Tibial artery (tissue), 4 donors: ENCODE data around the gene PYGO2.
"Not testable (repeated sequence)": the region's sequence is repeated elsewhere in the genome, so short reads cannot be mapped to it uniquely, and the experiment has no call there.

Experiments used
- DNase-seq, 2 donors: peaks; one replicate each; pipeline ENCODE4 v3.0.0-alpha.2; 2019
- H3K27ac ChIP-seq, 2 donors: fragments of 200-600 bp; sonication (generic) in 1 of 2; 1 replicate in 1 of 2; 2 replicates in 1 of 2; pipeline ENCODE4 v1.5.1; 2018 to 2019; ENCODE audit warnings: mild to moderate bottlenecking in 1 of 2
- H3K27me3 ChIP-seq, 2 donors: fragments of 200-600 bp; sonication (generic) in 1 of 2; one replicate each; pipeline versions ENCODE4 v1.5.1 to v1.6.0; 2016 to 2019
- H3K36me3 ChIP-seq, 3 donors: fragments of 200-600 bp; sonication (generic) in 2 of 3; one replicate each; pipeline ENCODE4 v1.5.1; 2016 to 2019; ENCODE audit warnings: mild to moderate bottlenecking in 2 of 3
- H3K4me1 ChIP-seq, 4 donors: fragments of 200-600 bp; sonication (generic) in 2 of 4; 1 replicate in 3 of 4; 2 replicates in 1 of 4; pipeline ENCODE4 v1.5.1; 2016 to 2019
- H3K4me3 ChIP-seq, 2 donors: fragments of 200-600 bp; sonication (generic) in 1 of 2; 1 replicate in 1 of 2; 2 replicates in 1 of 2; pipeline ENCODE4 v1.5.1; 2018 to 2019; ENCODE audit warnings: mild to moderate bottlenecking in 2 of 2
- H3K9me3 ChIP-seq, 3 donors: fragments of 200-600 bp; sonication (generic) in 1 of 3; one replicate each; pipeline ENCODE4 v1.5.1; 2016 to 2019
- CTCF ChIP-seq, 2 experiments: fragments of 200-600 bp in 1 of 2; fragments of 450-650 bp in 1 of 2; IDR thresholded peaks; one replicate each; pipeline ENCODE4 v1.5.1; 2017 to 2019; ENCODE audit warnings: antibody characterized with exemption in 2 of 2, mild to moderate bottlenecking in 1 of 2, moderate library complexity in 1 of 2
- intact Hi-C: fragments of 100-400 bp; cut with DNase I; formaldehyde crosslinking; loops from one replicate; pipeline ENCODE4 v1.15.0; 2023; ENCODE audit warnings: low total_unique reads

Gene PYGO2

GRCh38 chr1:154998201-154998780, 36.7 kb upstream of the PYGO2 start:
- Histone ChIP-seq H3K27me3 (no peaks in the 10 kb centered on the region), H3K36me3 (peaks cover 0 to 6% (median 0%) of the 10 kb centered on the region in 3 donors), H3K4me1 (peaks cover 0 to 23% (median 17%) of the 10 kb centered on the region in 4 donors), H3K9me3 (no peaks in the 10 kb centered on the region), H3K4me3 (no peak overlapping the region), H3K27ac (no peak overlapping the region)
- no peak for DNase-seq
- intact Hi-C loops, result loop anchor here (5.0 kb wide), 1 partner anchor 36 kb away; the partner anchor contains the start of gene PYGO2
- no peak for TF ChIP-seq CTCF (IDR thresholded peaks at IDR 0.05)

GRCh38 chr1:154996966-154997701, 35.6 kb upstream of the PYGO2 start:
- TF ChIP-seq CTCF (IDR thresholded peaks at IDR 0.05), result no peak
- Histone ChIP-seq H3K9me3 (no peaks in the 10 kb centered on the region), H3K36me3 (peaks cover 0 to 18% (median 0%) of the 10 kb centered on the region in 3 donors), H3K27me3 (no peaks in the 10 kb centered on the region), H3K4me3 (no peak overlapping the region), H3K4me1 (peaks cover 0 to 23% (median 17%) of the 10 kb centered on the region in 4 donors), H3K27ac (no peak overlapping the region)
- intact Hi-C loops, result loop anchor here (5.0 kb wide), 1 partner anchor 35 kb away; the partner anchor contains the start of gene PYGO2
- no peak for DNase-seq

GRCh38 chr1:154995301-154995983, 33.9 kb upstream of the PYGO2 start:
- peak in 1 of 2 donors; percentile 59 for DNase-seq
- not testable (repeated sequence) for H3K9me3 ChIP-seq, H3K27me3 ChIP-seq, H3K4me3 ChIP-seq, H3K27ac ChIP-seq
- peak; percentile 26 to 34 for TF ChIP-seq CTCF (IDR thresholded peaks at IDR 0.05)
- intact Hi-C loops, result loop anchor here (5.0 kb wide), 1 partner anchor 33 kb away; the partner anchor contains the start of gene PYGO2
- peaks cover 0 to 33% (median 4%) of the 10 kb centered on the region in 3 donors for H3K36me3 ChIP-seq
- H3K4me1 ChIP-seq, result peaks cover 0 to 23% (median 17%) of the 10 kb centered on the region in 4 donors

GRCh38 chr1:154994591-154994990, 33.0 kb upstream of the PYGO2 start:
- DNase-seq, result no peak
- H3K4me3 ChIP-seq, result no peak overlapping the region
- no peak for TF ChIP-seq CTCF (IDR thresholded peaks at IDR 0.05)

GRCh38 chr1:154994269-154994587, 32.6 kb upstream of the PYGO2 start:
- H3K4me3 ChIP-seq, result no peak overlapping the region
- H3K9me3 ChIP-seq, result no peaks in the 10 kb centered on the region
- TF ChIP-seq CTCF (IDR thresholded peaks at IDR 0.05), result no peak
- no peak overlapping the region for H3K27ac ChIP-seq
- H3K27me3 ChIP-seq, result no peaks in the 10 kb centered on the region
- peaks cover 0 to 45% (median 9%) of the 10 kb centered on the region in 3 donors for H3K36me3 ChIP-seq
- H3K4me1 ChIP-seq, result peaks cover 0 to 11% (median 6%) of the 10 kb centered on the region in 4 donors
- intact Hi-C loops, result no loop called here
- DNase-seq, result no peak

More at GRCh38 chr1:154994591-154994990, 33.0 kb upstream of the PYGO2 start:
- H3K36me3 ChIP-seq, result peaks cover 0 to 41% (median 9%) of the 10 kb centered on the region in 3 donors
- no peaks in the 10 kb centered on the region for H3K9me3 ChIP-seq
- H3K27ac ChIP-seq, result no peak overlapping the region
- intact Hi-C loops, result no loop called here
- peaks cover 0 to 15% (median 9%) of the 10 kb centered on the region in 4 donors for H3K4me1 ChIP-seq
- H3K27me3 ChIP-seq, result no peaks in the 10 kb centered on the region
